GM18508 (cell line): Measurements from ENCODE around the gene DNAJC18.
"Not testable (repeated sequence)": the region's sequence is repeated elsewhere in the genome, so short reads cannot be mapped to it uniquely, and the experiment has no call there.

Source experiments
- ATAC-seq: cut with Tn5 transposase; IDR thresholded peaks from one replicate; pipeline ENCODE4 v1.9.1; 2021; ENCODE audit warnings: moderate number of reproducible peaks; ENCODE audit not compliant: insufficient read depth, unreplicated experiment

DNAJC18 gene

DNA sequence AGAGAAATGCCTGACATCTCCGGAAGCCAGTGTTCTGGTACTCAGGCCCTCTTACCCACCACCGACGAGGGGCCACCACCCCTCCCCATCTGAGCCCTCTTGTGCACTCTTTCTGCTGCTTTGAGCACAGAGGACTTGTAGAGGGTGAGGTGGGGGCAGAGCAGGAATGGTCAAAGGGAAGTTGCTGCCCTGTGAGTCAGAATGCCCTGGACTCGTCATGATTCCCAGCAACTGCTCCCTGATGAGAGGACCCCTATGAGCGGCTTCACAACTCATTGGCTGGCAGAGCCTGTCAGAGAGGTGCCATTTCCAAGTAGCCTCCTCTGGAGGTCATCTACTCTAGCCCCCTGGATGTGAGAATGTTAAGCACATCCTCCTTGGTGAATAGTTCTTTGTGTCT, 22.4 kb upstream of the DNAJC18 start:
- no peak for ATAC-seq

GRCh38 chr5:139461176-139461575, 21.9 kb upstream of the DNAJC18 start:
- ATAC-seq, result no peak

DNA sequence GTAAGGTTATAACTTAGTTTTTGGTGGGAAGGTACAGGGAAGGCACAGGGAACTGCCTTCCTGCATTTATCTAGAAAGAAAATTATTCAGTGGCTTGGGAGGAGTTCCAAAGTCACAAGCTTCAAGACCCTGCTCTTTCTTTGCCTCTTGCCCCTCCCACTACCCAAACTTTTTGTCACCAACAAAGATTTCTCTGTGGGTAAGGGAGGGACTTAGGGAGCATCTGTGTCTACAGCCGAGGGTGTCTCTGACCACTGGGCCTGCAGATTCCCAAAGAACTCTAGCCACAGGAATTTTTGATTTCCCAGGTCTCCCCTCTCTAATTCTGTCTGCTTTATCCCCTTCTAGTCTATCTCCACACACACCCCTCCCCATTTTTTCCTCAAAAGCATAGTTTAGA, 21.1 kb upstream of the DNAJC18 start:
- ATAC-seq, result no peak

GRCh38 chr5:139459451-139459934, 20.2 kb upstream of the DNAJC18 start:
- ATAC-seq, result no peak

DNA sequence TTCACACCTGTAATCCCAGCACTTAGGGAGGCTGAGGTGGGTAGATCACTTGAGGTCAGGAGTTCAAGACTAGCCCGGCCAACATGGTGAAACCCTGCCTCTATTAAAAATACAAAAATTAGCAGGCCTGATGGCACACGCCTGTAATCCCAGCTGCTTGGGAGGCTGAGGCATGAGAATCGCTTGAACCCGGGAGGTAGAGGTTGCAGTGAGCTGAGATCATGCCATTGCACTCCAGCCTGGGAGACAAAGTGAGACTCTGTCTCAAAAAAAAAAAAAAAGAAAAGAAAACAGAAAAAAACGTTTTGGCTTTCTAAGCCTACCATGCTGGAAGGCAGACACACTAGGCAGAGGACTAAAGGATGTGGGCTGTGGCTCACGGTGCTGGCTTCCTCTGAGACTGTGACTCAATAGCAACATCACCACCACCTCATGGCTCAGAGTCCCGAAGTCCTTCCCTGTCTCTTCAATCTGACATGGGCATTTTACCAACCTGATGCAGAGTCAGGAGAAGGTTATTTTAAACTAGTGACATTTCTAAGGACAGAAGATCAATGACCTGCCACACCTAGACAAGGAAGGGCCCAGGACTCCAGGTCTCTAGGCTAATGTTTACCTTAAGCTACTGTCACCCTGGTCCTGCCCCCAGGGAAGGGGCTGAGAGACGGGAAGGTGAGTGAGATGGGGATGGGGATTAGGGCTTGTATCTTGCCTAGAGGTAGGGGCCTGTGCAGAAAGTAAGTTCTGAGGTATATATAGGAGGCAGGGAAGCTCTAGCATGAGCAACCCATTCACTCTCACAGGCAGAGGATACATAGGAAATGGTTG, 19.5 kb upstream of the DNAJC18 start:
- ATAC-seq, result peak; percentile 58

DNA sequence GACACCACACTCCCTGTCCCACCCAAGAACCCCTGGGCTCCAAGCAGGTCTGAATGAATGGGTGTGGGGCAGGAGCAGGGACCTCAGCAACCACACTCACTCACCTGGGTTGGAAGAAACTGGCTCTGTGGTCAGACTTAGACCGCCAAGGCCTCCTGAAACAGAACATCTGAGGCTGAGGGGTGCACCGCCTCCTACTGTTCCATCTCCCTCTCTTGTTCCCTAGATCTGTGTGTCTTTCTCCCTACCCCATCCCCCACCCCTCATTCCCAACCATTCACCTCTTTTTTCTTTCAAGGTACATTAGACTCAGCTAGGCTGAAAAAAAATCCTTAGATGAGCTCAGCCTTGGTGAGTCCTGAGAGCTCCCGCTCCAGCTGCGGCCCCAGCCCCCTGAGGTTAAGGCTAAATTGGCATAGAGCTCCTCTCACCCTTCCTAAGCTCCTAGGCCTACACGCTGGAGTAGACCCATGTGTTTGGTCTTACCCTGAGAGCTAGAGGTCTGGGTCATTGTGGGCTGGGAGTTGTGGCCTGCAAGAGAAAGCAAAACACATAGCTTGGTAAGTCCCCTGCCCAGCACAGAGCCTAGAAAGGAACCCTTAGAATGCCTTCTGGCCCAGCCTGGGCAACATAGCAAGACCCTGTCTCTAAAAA, 18.5 kb upstream of the DNAJC18 start:
- ATAC-seq, result no peak

- no peak for ATAC-seq
These were observed 17.9 kb upstream of the DNAJC18 start for GRCh38 chr5:139457241-139457640.

DNA sequence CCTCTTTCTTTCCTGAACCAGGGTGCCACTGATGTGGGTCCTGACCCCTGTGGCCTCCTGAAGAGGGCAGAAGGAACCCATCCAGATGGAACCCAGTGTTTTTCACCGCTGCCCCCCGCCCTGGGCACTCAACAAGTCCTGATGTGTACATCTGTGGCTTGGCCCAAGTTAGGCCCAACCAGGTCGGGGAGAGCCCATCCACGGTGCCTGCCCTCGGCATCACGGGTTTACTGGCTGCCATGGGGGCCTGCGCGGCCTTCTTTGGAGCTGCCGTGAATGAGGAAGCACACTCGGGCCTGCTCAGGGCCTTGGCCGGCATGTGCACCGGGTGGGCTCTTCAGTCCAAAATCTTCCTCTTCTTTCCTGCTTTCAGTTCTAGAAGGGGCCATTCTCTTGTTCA, 17.5 kb upstream of the DNAJC18 start:
- ATAC-seq, result no peak

- no peak for ATAC-seq
These were observed 15.4 kb upstream of the DNAJC18 start for GRCh38 chr5:139454568-139455290.

DNA sequence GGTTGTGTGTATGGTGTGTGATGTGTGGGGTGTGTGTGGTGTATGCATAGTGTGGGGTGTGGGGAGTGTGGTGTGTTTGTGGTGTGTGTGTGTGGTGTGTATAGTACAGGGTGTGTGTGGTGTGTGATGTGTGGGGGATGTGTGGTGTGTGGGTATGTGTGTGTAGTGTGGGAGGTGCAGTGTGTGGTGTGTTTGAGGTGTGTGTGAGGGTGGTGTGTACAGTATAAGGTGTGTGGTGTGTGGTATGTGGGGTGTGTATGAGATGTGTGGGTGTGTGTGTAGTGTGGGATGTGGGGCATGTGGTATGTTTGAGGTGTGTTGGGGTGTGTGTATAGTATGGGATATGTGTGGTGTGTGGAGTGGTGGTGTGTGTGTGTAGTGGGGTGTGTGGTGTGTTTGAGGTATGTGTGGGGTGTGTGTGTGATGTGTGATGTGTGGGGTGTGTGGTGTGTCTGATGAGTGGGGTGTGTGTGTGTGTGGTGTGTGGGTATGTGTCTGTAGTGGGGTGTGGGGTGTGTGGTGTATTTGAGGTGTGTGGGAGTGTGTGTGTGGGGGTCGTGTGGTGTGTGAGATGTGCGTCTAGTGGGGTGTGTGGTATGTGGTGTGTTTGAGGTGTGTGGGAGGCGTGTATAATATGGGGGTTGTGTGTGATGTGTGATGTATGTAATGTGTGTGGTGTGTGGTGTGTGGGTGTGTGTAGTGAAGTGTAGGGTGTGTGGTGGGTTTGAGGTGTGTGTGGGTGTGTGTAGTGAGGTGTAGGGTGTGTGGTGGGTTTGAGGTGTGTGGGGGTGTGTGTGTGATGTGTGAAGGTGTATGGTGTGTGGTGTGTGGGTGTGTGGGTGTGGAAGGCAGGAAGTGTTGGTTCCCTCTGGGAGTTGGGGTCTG, 14.6 kb upstream of the DNAJC18 start:
- no peak for ATAC-seq

DNA sequence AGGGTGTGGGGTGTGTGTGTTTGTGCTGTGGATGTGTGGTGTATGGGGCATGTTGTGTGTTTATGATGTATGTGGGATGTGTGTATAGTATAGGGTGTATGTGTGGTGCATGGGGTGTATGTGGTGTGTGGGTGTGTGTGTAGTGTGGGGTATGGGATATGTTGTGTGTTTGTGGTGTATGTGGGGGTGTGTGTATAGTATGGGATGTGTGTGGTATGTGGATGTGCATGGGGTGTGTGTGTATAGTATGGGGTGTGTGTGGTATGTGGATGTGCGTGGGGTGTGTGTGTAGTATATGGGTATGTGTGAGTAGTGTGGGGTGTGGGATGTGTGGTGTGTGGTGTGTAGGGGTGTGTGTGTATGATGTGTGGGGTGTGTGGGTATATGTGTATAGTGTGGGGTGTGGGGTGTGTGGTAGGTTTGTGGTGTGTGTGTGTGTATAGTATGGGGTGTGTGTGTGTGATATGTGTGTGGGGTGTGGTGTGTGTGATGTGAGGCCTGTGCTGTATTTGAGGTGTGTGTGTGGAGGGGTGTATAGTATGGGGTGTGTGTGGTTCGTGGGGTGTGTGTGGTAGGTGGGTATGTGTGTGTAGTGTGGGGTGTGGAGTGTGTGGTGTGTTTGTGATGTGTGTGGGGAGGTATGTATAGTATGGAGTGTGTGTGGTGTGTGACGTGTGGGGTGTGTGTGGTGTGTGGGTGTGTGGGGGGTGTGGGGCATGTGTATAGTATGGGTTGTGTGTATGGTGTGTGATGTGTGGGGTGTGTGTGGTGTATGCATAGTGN, 12.7 kb upstream of the DNAJC18 start:
- no peak for ATAC-seq

DNA sequence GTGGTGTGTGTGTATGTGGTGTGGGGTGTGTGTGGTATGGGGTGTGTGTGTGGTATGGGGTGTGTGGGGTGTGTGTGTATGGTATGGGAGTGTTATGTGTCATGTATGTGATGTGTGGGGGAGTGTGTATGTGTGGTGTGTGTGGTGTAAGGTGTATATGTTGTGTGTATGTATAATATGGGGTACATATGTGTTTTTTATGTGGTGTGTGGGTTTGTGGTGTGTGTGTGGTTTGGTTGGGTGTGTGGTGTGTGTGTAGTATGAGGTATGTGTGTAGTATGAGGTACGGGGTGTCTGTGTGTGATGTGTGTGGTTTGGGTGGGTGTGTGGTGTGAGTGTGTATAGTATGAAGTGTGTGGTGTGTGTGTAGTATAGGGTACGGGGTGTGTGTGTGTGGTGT, 11.9 kb upstream of the DNAJC18 start:
- no peak for ATAC-seq

DNA sequence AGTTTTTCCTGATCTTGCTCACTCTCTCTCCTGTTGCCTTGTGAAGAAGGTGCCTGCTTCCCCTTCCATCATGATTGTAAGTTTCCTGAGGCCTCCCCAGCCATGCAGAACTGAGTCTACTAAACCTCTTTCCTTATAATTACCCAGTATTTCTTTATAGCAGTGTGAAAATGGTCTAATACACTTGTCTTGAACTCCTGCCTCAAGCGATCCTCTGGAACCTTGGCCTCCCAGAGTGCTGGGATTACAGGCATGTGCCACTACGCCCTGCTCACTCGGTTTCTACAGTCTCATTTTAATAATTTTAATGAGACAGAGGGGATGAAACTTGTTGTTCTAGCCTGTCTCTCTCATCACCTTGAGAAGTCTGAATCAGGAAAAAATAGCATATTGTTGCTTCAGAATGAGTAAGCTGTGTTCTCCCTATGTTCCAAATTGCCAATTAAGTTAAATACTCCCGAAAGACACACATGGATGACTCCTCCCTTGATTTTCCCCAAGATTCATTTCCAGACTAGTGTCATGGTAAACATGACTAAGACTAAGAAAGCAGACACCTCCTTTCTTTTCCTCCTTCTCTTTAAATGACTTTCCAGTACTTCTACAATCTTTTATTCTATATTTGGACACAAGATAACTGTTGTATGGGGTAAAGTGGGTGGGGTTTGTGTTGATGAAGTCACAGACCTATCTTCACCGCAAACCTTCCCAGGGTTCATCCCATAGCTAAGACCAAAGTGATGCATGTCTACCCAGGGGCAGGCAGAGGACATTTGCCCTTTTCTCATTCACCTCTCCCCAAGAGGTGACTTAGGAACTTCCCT, 7.8 kb upstream of the DNAJC18 start:
- ATAC-seq, result peak; percentile 57

DNA sequence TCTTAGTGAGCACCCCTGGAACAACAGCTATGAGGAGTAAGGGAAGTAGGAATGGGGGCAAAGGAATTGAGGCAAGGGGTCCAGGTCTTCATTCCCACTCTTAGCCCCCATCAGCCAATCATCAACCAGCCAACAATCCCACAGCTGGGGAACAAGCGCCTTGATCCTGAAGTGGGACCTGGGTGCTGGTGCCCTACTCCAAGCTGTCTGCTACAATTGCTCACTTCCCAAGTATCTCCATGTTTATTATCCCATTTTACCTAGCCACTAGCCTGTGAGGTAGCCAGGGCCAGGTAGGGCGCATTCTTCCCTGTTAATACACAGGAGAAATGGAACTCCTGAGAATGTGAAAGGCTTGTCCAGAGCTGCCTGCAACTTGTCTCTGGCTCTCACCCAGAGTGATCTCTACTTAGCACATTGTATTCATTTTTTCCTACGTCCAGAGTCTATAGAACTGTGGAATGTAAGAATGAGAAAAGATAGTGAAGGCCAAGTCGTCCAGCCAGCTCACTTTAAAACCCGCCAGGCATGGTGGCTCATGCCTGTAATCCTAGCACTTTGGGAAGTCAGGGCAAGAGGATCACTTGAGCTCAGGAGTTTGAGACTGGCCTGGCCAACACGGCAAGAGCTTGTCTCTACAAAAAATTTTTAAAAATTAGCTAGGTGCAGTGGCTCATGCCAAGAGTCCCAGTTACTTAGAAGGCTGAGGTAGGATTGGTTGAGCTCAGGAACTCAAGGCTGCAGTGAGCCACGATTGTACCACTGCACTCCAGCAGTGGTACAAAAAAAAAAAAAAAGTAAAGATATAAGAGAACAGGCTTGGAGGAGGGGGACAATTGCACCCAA, 6.2 kb upstream of the DNAJC18 start:
- ATAC-seq, result no peak

DNA sequence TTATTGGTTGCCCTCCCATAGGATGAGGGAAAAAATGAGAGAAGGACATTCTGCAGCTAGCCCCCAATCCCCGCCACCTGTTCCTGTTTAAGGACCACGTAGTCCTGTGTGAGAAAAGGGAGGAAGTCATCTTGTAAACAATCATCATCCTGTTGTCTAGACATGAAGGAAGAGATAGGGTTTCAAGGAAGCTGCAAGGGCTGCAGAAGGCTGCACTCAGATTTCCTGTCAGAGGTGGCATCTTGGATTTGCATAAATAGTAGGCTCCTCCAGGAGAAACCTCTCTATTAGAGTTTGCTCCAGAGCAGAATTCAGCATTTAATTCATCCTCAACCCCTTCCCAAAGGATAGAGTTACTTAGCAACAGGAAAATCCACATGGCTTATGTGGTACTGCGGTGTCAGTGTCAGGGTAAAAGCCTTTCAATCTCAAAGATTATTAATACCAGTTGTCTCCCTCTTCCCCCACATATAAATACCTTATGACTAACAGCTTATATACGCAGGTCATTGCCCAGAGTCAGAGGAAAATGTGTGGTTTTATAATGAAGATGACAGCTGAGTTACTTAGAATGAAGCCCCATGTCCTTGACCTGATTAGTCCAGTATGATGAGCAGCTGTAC, 4.6 kb upstream of the DNAJC18 start:
- ATAC-seq, result no peak

GRCh38 chr5:139440416-139440815, 1.1 kb upstream of the DNAJC18 start:
- not testable (repeated sequence) for ATAC-seq

DNA sequence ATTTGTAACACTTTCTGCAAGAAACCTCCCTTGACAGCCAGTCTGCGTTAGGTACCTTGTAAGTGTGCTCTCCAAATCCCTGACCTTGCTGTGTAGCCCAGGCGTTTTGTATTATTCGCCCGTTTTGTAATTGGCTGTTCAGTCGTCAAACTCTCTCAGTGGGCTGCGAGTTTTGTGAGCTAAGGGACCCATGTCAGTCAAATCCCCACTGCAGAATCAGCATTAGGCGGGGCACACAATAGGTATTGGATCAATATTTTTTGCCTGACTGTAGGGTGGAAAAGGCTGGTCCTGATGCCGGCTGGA, 665 bp downstream of the DNAJC18 start:
- ATAC-seq, result no peak
